ENCODE data around the gene SLC6A3. TPM values are rescaled to one million over a fixed set of nuclear protein-coding genes. Genes with fewer than 3 reads are reported as not detected.

SLC6A3 gene
- total RNA-seq, 1 donor from 2014 or later: not detected

GRCh38 chr5:1484730-1485578 lies 39.7 kb upstream of the SLC6A3 start:
- no peak for DNase-seq
- H3K36me3 ChIP-seq: peaks cover 40% of the 10 kb centered on the region
- H3K9me3 ChIP-seq (replicated peaks): no peaks in the 10 kb centered on the region
- TF ChIP-seq CTCF (IDR thresholded peaks at IDR 0.05; ENCODE audit: borderline replicate concordance): no peak
- no peaks in the 10 kb centered on the region for H3K4me1 ChIP-seq
- no peaks in the 10 kb centered on the region for H3K27me3 ChIP-seq (ENCODE audit: low read depth)
- no peak overlapping the region for H3K4me3 ChIP-seq
- intact Hi-C loops (cut with micrococcal nuclease): no loop called here
- no peak overlapping the region for H3K27ac ChIP-seq (replicated peaks)

- peaks cover 40% of the 10 kb centered on the region for H3K36me3 ChIP-seq
These were observed 38.9 kb upstream of the SLC6A3 start for GRCh38 chr5:1483856-1484729.

GRCh38 chr5:1483064-1483463 lies 37.8 kb upstream of the SLC6A3 start:
- DNase-seq: no peak
- Histone ChIP-seq H3K27me3 (ENCODE audit: low read depth) (no peaks in the 10 kb centered on the region), H3K36me3 (peaks cover 37% of the 10 kb centered on the region), H3K4me1 (no peaks in the 10 kb centered on the region), H3K9me3 (replicated peaks) (no peaks in the 10 kb centered on the region), H3K27ac (replicated peaks) (no peak overlapping the region), H3K4me3 (no peak overlapping the region)
- intact Hi-C loops (cut with micrococcal nuclease): no loop called here
- no peak for TF ChIP-seq CTCF (IDR thresholded peaks at IDR 0.05; ENCODE audit: borderline replicate concordance)

More at GRCh38 chr5:1483856-1484729, 38.9 kb upstream of the SLC6A3 start:
- Histone ChIP-seq H3K4me1 (no peaks in the 10 kb centered on the region), H3K4me3 (no peak overlapping the region), H3K9me3 (replicated peaks) (no peaks in the 10 kb centered on the region), H3K27me3 (ENCODE audit: low read depth) (no peaks in the 10 kb centered on the region), H3K27ac (replicated peaks) (no peak overlapping the region)
- intact Hi-C loops (cut with micrococcal nuclease): no loop called here
- no peak for TF ChIP-seq CTCF (IDR thresholded peaks at IDR 0.05; ENCODE audit: borderline replicate concordance)
- no peak for DNase-seq

- DNase-seq: no peak
- Histone ChIP-seq H3K4me3 (no peak overlapping the region), H3K36me3 (peaks cover 30% of the 10 kb centered on the region), H3K4me1 (no peaks in the 10 kb centered on the region), H3K9me3 (replicated peaks) (no peaks in the 10 kb centered on the region), H3K27me3 (ENCODE audit: low read depth) (no peaks in the 10 kb centered on the region), H3K27ac (replicated peaks) (no peak overlapping the region)
- intact Hi-C loops (cut with micrococcal nuclease): no loop called here
- TF ChIP-seq CTCF (IDR thresholded peaks at IDR 0.05; ENCODE audit: borderline replicate concordance): no peak
These were observed 36.7 kb upstream of the SLC6A3 start for GRCh38 chr5:1481959-1482331.

GRCh38 chr5:1481266-1481958 lies 36.2 kb upstream of the SLC6A3 start:
- H3K27me3 ChIP-seq (ENCODE audit: low read depth): no peaks in the 10 kb centered on the region
- intact Hi-C loops (cut with micrococcal nuclease): no loop called here
- no peaks in the 10 kb centered on the region for H3K4me1 ChIP-seq
- H3K9me3 ChIP-seq (replicated peaks): no peaks in the 10 kb centered on the region
- DNase-seq: no peak
- no peak overlapping the region for H3K4me3 ChIP-seq
- H3K27ac ChIP-seq (replicated peaks): no peak overlapping the region
- no peak for TF ChIP-seq CTCF (IDR thresholded peaks at IDR 0.05; ENCODE audit: borderline replicate concordance)
- peaks cover 30% of the 10 kb centered on the region for H3K36me3 ChIP-seq
